SK-N-DZ (cell line): ENCODE data around the gene SLC46A1.

Experiments
- DNase-seq: peaks from one replicate; pipeline ENCODE4 v3.0.0-alpha.2; 2015; ENCODE audit warnings: low spot score

SLC46A1 gene

DNA sequence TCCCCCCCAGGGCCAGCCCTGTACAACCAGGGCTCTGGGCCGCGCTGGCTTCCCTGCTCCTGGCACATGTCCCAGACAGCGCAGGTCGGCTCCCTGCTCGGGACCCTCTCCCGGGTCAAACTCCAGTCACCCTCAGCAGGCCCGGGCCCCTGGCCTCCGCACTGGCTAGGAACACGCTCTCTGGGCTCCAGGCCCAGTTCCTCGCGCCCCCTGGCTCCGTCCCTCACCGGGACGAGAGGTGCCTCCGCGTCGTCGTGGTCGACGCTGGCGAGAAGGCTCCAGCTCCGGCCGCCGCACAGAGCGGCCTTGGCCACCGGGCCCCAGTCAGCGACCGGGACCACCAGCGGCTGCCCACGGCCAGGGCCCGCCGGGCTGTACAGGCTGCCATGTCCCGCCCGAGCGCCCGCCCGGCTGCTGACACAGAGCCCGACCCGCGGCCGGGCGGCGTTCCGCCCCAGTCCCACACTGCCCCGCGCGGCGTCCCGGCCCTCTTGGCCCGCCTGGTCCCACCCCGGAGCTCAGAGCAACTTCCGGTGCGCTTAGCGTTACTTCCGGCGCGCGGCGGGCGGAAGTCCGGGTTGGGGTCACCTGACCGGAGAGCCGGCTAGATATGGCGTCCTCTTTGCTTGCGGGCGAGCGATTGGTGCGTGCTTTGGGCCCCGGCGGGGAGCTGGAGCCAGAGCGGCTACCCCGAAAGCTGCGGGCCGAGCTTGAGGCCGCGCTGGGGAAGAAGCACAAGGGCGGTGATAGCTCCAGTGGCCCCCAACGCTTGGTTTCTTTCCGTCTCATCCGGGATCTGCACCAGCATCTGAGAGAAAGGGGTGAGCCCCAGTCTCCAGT lies 48.7 kb downstream of the SLC46A1 start, which contains the start of gene POLDIP2:
Gene POLDIP2, minus strand, starts transcription at position 467 of the 840 bp plus-strand sequence. Its CDS starts 79 bp downstream, at position 388.
- DNase-seq, result peak; percentile 95

DNA sequence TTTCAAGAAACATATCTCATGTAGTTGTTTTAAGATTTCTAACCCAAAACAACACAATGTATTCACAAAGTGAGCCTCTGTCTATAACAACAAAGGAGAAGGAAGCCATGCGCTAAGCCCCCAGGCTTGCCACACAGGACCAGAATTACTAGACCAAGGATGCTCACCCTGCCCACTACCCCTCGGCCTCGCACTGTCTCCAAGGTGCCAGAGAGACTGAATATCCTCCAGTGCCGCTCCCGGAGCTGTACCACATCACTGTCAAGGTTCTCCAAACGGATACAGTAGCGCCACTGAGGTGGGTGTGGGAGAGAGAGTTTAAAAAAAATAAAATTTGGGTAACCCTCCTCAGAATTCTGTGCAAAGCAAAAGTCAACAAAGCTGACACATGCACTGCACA lies 55.7 kb downstream of the SLC46A1 start:
- no peak for DNase-seq

- DNase-seq, result no peak
Measured at GRCh38 chr17:28348979-28349378, 57.0 kb downstream of the SLC46A1 start.

GRCh38 chr17:28347261-28347891 lies 58.6 kb downstream of the SLC46A1 start:
- no peak for DNase-seq

DNA sequence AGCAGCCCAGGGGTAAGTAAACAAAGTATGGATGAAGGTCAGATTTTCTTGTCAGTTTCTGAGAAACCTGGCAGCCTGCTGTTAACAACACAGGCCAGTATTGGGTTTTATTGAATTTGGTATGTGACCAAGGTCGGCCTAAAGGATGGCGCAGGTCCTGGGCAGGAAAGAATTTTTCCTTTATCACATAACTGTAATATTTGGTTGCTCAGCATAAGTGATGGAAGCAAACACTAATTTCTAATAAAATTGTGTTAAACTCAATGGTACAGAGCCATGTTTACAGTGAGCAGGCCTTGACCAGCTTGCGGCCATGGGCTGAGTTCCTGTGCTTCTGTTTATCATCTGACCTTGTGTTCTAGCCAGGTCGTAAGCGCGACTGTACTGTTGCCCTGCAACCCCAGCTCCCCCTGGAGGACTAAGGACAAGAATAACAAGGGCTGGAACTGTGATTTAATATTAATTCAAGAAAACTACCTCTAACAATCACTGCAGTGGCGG lies 59.2 kb downstream of the SLC46A1 start:
- no peak for DNase-seq

- no peak for DNase-seq
Measured at GRCh38 chr17:28346199-28346580, 59.8 kb downstream of the SLC46A1 start.

DNA sequence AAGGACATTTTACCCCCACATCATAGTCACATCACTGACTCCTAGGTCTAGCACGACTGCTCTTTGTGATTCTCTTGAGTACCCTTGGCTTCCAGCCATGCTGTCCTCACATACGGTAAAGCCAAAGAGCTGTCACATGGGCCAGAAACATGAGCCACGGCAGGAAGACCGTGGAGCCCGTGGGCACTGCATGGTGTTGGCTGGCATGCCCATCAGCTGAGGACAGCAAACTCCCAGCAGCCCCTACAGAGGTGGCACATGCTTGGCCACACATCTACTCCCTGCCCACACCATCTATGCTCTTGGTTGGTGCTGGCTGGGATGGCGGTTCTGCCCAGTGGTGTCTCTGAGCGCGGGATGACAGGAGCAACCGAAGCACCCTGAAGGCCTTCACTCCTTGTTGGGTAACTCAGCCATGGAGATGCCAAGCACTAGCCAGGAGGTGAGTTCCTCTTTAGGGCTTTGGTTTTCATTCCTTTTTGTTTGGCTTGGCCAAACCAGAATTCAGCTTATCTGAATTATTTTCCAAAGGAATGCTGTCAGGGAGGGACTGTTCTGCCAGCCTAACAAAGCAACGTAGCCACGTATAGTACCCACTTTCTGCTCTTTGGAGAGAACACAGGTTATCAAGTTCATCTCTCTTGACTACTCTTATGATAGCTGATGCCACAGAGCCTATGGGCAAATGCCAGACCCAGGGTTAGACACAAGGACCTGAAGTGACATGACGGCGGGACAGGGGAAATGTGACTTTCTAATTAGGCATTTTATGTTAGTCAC lies 60.4 kb downstream of the SLC46A1 start:
- DNase-seq, result no peak
